HL-60/S4 treated with retinoic acid at 250 ng/mL for 4 days and 3 days (cell line): ENCODE results near the gene MRPL58.

Source experiments
- in situ Hi-C: fragments of 300-500 bp; cut with MboI; formaldehyde crosslinking; loops from 2 replicates; pipeline ENCODE4 v1.7.0; 2022; ENCODE audit warnings: low sequenced_read_pairs

The MRPL58 gene

DNA sequence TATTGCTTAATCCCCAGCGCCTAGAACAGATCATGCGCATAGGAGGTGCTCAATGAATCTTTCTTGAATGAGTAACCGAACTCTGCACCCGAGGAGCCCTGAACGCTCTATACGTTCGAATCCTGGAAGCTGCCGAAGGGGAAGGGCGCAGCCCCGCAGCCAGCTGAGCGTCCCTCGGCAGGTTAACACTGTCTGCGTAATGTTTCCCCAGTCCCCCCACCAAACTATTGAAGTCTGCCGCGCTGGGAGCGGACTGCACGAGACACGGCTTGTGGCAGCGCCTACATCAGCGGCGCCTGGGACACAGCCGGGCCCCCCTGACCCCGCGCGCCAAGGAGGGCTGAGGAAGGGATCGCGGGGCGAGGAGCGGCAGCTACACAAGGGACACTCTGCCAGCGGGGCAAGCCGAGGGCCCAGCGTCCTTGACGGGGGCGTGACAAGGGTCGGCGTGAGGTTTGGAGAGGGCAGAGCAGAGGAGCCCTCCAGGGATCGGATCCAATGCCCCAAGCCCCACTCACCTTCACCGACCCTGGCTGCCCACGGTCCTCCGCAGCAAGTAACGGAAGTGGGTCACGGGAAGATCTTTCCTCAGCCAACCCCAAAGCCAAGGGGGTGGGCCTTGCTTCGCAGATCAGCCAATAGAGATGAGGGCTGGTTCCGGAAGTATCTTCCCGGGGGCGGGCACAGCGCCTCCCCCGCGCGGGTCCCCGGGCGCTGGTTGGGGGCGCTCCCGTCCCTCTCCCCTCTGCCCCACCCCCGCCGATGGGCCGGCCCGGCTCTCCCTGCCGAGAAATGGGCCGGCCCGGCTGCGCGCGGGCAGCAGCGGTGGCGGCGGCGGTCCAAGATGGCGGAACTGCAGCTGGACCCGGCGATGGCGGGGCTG, 34.2 kb downstream of the MRPL58 start, which contains the start of the genes ATP5PD and KCTD2:
Gene ATP5PD, minus strand, starts transcription at position 563 of the 883 bp plus-strand sequence. CDS start 4,319 bp downstream, outside the sequence.
Gene KCTD2, plus strand, starts transcription at position 819 of the 883 bp plus-strand sequence. Its CDS starts 26 bp downstream, at position 845.
- in situ Hi-C loops = no loop called here

- in situ Hi-C loops = no loop called here
Measured at GRCh38 chr17:75047398-75048098, 35.1 kb downstream of the MRPL58 start.

DNA sequence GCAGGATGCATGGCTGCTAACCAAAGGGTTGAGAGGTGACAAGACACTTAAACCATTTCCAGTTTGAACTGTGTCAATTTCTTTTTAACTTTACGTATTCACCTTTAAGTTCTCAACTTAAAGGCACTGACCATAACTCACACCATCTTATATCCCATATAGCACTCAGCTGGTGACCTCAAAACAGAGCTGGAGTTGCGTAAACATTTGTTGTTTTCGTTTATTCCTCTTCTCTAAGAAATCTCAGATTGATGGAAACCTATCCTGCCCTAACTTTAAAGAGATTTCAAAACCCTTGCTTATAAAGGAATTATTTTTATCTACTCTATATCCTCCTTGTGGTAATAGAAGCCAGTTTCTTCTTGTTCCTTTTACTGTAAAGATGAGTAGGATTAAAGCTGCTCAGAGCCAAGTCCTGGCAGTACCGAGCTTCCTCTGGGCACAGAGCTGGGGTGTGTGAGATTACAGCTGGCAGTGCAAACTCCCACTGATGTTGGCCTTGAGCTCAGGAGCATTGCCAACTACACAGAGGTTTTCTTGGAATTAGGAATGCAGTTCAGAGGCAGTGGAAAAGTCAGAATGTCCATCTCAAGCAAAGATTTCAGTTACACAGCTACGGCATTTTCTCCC, 35.9 kb downstream of the MRPL58 start:
- in situ Hi-C loops = no loop called here

- in situ Hi-C loops = no loop called here
Measured at GRCh38 chr17:75049057-75049456, 36.6 kb downstream of the MRPL58 start.

DNA sequence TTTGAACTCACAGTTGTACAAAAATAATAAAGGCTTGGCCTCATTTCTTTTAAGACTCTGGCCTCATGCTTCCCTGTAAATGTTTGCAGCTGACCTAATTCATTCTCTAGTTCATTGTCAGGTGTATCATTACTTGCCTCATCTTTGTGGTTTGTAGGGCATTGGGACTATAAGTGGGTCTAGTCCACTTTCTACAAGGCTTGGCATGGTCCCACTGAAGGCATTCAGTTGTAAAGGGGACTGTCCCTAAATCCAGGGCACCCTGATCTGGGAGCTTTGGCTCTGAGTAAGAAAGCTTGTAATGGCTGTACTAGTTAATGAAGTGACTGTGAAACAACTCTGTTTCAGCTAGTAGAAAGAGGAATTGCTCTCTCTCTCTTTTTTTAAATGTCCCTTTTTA, 37.2 kb downstream of the MRPL58 start:
- in situ Hi-C loops = no loop called here

DNA sequence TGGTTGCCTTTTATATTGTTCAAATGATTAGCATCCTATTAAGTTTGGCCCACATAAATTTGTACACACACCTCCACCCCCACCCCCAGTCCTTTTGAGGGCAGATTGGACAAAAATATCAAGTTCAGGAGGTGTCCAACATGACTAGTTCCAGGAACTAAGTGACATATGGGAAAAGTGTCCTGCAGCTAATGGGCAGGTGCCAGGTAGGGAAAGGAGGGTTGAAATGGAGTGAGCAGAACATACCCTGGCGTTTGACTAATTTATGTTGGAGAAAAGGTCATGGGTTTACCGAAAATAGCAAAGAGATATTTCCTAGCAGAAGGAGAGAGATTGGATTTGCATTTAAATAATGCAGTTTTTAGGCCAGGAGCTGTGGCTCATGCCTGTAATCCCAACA, 39.5 kb downstream of the MRPL58 start:
- in situ Hi-C loops = no loop called here

DNA sequence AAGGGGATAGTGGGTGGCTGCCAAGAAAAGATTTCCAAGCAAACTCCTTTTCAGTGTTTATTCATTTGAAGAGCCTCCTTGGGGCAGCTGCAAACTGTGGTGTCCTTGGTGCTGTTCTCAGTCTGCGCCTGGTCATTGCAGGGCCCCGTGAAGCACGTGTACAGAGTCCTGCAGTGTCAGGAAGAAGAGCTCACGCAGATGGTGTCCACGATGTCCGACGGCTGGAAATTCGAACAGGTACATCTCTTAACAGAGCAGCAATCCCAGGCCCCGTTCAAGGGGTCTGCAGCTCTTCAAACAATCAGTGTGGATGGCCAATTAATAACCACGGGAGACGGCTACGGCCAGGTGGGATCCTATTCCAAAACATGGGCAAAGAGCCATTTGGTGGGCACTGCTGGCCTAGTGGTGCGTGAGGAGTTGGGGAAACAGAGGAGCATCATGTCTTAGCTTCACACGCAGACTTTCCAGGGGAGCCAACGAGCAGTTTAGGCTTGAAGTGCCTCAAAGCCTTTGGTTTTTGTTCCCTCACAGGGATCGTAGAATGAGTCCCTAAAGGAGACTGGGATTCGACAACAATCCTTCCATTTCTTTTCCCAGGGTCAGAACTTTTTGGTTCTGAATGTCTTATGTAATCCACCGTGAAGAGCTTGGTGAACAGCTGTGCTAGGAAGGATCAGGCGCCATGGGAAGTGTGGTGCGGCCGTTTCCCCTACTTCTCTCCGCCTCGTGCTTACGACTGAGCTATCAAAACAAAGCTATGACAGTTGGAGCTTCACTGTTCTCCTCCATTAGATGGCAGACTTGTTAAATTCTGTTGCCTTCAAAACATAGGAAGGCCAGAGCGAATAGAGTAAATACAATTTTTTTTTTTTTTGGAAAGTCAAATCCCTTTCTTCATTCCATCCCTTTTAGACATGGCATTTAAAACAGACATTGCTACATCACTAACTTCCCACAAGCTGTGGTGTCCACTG, 47.2 kb downstream of the MRPL58 start:
- in situ Hi-C loops = no loop called here

- in situ Hi-C loops = no loop called here
Measured at GRCh38 chr17:75060434-75061054, 48.1 kb downstream of the MRPL58 start.

DNA sequence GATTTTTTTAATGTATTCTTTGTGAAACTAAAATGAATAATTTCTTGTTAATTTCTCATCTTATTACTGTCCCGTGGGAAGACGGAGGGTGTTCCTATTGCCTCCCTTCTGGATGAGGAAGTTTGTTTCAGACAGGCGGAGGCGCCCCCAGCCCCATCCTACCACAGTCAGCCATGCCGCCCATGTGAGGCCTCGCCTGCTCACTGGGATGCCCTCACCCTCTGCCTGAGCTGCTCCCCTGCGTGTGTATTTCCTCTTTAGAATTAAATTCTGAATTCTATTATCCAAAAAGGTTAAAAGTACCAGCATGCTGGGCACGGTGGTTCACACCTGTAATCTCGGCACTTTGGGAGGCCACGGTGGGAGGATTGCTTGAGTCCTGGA, 48.6 kb downstream of the MRPL58 start:
- in situ Hi-C loops = no loop called here

DNA sequence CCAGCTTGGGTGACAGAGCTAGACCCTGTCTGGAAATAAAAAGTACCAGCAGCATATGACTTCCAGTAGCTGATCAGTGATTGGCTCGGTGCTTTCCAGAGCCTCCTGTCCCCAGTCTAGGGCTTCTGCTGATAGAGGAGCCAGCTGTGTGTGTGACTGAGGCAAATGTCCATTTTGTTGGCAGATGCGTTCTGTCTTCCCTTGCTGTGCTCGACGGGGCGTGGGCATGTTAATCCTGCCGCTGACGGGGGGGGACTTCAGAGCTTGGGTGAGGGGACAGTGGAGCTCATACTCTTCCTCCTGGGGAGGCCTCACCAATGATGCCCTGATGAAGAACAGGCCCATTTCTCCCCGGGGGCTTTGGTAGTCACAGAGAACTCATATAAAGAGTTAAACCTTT, 49.1 kb downstream of the MRPL58 start:
- in situ Hi-C loops = no loop called here

GRCh38 chr17:75063201-75063600, 50.7 kb downstream of the MRPL58 start:
- in situ Hi-C loops = no loop called here

DNA sequence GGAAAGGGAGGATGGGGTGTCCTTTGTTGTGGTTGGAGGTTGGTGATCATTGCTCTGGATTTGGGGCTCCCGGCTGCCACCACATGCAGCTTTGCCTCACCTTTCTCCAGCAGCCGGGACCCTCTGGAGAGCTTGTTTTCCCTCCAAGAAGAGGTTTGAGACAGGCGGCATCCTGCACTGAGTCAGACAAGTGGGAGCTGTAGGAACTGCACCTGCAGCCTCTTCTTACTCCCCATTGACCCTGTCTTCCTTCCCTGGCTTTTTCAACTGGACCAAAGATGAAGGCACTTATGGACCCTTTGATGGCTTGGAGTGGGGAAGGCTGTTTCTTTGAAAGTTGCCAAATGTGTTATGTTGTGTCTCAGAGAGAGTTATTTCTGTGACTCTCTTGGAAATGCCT, 51.2 kb downstream of the MRPL58 start:
- in situ Hi-C loops = no loop called here

GRCh38 chr17:75064040-75064439, 51.6 kb downstream of the MRPL58 start:
- in situ Hi-C loops = no loop called here

DNA sequence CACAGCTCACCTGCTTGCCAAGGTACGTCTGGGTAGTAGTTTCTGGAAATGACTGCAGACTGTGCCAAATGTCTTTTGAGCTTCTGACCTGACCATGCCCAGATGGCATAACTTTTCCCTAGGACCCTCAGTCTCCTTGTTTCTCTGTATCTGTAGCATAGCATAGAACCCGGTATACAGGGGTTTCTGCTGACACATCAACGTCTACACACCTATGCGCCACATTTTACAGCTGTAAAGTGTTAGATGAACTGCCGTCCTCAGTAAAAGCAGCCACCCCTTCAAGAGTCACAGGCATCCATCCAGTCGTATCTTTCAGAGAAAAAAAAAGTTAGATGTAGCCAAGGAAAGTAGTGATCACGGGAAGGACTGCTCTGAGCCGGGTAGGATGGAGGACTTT, 52.0 kb downstream of the MRPL58 start:
- in situ Hi-C loops = no loop called here

DNA sequence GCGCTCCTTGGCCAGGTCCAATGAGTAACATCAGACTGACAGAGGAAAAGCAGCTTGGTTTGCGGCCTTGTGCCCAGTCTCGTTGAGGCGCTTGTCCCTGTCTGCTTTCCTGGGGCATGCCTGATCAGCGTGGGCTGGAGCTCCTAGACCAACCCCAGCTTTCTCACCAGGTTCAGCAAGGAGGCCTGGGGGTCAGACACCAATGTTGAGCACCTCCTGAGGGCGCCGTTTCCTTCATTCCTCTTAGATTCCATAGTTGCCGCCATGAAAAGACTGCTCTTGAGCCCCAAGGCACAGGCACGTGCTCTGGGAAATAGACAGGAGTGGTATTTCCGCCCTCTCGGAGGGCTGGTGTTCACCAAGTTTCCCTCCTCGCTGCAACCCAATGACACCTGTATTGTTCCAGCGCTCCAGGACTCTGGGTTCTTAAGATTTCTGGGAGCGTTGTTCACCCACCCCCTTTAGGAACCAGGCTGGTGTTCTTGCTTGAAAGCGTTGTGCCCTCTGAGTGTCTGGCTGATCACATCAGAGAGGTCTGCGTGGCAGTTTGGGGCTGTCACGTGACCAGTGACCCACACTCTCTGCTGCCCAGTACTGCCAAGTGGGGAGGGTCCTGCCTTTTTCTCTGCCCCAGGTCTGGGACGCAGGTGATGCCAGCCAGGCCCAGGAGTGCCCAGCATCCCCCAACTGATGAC, 52.5 kb downstream of the MRPL58 start:
- in situ Hi-C loops = no loop called here

- in situ Hi-C loops = no loop called here
Measured at GRCh38 chr17:75065562-75066151, 53.2 kb downstream of the MRPL58 start.

DNA sequence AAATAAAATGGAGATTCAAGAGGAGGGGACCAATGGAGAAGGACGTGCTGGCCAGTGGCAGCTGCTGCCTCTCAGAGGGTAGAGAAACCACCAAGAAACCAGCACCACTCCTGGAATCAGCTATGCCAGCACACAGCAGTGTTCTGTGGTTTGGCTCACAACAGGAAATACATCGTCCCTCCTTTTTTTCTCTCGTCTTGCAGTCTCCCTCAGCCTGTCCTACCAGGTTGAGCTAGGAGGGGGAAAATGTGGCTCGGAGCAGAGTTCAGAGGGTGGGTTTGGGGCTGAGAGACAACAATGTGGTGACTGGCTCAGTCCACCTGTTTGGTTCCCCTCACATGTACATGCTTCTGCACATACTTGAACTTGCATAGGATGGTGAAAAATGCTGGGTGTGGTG, 55.4 kb downstream of the MRPL58 start:
- in situ Hi-C loops = no loop called here

- in situ Hi-C loops = no loop called here
Measured at GRCh38 chr17:75068750-75069149, 56.3 kb downstream of the MRPL58 start.

DNA sequence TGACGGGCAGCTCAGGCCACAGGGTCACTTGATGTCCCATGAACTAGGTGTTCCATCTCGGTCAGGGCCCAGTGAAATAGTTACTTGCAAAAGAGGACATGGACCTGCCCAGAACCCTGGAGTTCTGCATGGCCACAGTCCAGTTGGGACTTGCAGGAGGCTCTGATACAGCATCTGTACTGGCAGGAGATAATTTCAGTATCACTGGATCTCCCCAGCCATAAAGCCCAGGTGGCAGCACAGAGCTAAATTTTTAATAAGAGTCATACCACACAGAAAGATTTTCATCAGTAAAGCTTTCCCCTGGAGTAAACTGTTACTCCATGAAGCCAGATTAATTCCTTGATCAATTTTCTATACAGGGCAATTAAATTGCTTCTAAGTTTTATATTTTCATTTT, 57.3 kb downstream of the MRPL58 start:
- in situ Hi-C loops = no loop called here
